CD4-positive, alpha-beta T cell treated with Interleukin-17A for 4 hours (primary cell): ENCODE results near the gene PHACTR1.
"Not testable (repeated sequence)": the region's sequence is repeated elsewhere in the genome, so short reads cannot be mapped to it uniquely, and the experiment has no call there.

Source experiments
- DNase-seq: peaks from one replicate; pipeline ENCODE4 v3.0.0-alpha.2; 2020; ENCODE audit warnings: mixed read lengths

PHACTR1 gene

GRCh38 chr6:13120483-13121482 is 404.2 kb downstream of the PHACTR1 start:
- no peak for DNase-seq

GRCh38 chr6:13124131-13124530 is 407.6 kb downstream of the PHACTR1 start:
- DNase-seq: no peak

GRCh38 chr6:13125841-13126240 is 409.3 kb downstream of the PHACTR1 start:
- no peak for DNase-seq

GRCh38 chr6:13131935-13132661 is 415.5 kb downstream of the PHACTR1 start:
- DNase-seq: no peak

- DNase-seq: not testable (repeated sequence)
These were observed 417.3 kb downstream of the PHACTR1 start for GRCh38 chr6:13133894-13134293.

- no peak for DNase-seq
These were observed 418.6 kb downstream of the PHACTR1 start for GRCh38 chr6:13135152-13135551.

GRCh38 chr6:13139119-13139518 is 422.6 kb downstream of the PHACTR1 start:
- DNase-seq: no peak

- DNase-seq: no peak
These were observed 424.4 kb downstream of the PHACTR1 start for GRCh38 chr6:13140980-13141379.

- DNase-seq: no peak
These were observed 424.8 kb downstream of the PHACTR1 start for GRCh38 chr6:13141387-13141786.

GRCh38 chr6:13142611-13143010 is 426.0 kb downstream of the PHACTR1 start:
- DNase-seq: no peak

GRCh38 chr6:13146442-13146841 is 429.9 kb downstream of the PHACTR1 start:
- no peak for DNase-seq

- no peak for DNase-seq
These were observed 430.8 kb downstream of the PHACTR1 start for GRCh38 chr6:13147376-13147775.

GRCh38 chr6:13147782-13148181 is 431.2 kb downstream of the PHACTR1 start:
- no peak for DNase-seq

- no peak for DNase-seq
These were observed 436.2 kb downstream of the PHACTR1 start for GRCh38 chr6:13152764-13153163.

- DNase-seq: no peak
These were observed 439.8 kb downstream of the PHACTR1 start for GRCh38 chr6:13156381-13156780.

- no peak for DNase-seq
These were observed 440.7 kb downstream of the PHACTR1 start for GRCh38 chr6:13157293-13157692.

- DNase-seq: no peak
These were observed 442.7 kb downstream of the PHACTR1 start for GRCh38 chr6:13159300-13159699.

- not testable (repeated sequence) for DNase-seq
These were observed 443.3 kb downstream of the PHACTR1 start for GRCh38 chr6:13159822-13160221.

- no peak for DNase-seq
These were observed 446.8 kb downstream of the PHACTR1 start for GRCh38 chr6:13163161-13163944.

- no peak for DNase-seq
These were observed 447.7 kb downstream of the PHACTR1 start for GRCh38 chr6:13164291-13164690.

- no peak for DNase-seq
These were observed 449.1 kb downstream of the PHACTR1 start for GRCh38 chr6:13165502-13166172.

GRCh38 chr6:13166269-13166668 is 449.7 kb downstream of the PHACTR1 start:
- DNase-seq: no peak
